GM23338 (cell line): ENCODE data around the gene GRAMD1A. TPM values are rescaled to one million over a fixed set of nuclear protein-coding genes. Genes with fewer than 3 reads are reported as not detected.
"Not testable (repeated sequence)": the region's sequence is repeated elsewhere in the genome, so short reads cannot be mapped to it uniquely, and the experiment has no call there.

Experiments used
- ATAC-seq: fragments of 200-7000 bp; cut with Tn5 transposase; 3 replicates; pipeline ENCODE4 v1.9.1; 2020
- DNase-seq: peaks from one replicate; pipeline ENCODE4 v3.0.0-alpha.2; 2015; ENCODE audit warnings: low spot score
- H2AFZ ChIP-seq: fragments of 200-600 bp; sonication (generic); 2 replicates; pipeline ENCODE4 v1.8.0; 2016; ENCODE audit warnings: antibody characterized with exemption, mild to moderate bottlenecking, moderate library complexity
- H3F3A ChIP-seq: fragments of 200-600 bp; sonication (generic); replicated peaks from 2 replicates; pipeline ENCODE4 v1.8.0; 2017; ENCODE audit warnings: antibody characterized with exemption, mixed run types, low read depth
- H3K27ac ChIP-seq: fragments of 200-600 bp; sonication (generic); 2 replicates; pipeline ENCODE4 v1.6.1; 2016; ENCODE audit warnings: low read depth
- H3K27me3 ChIP-seq: fragments of 200-600 bp; sonication (generic); 2 replicates; pipeline ENCODE4 v1.8.0; 2016; ENCODE audit warnings: mild to moderate bottlenecking, mixed run types, moderate library complexity; ENCODE audit not compliant: insufficient read depth
- H3K36me3 ChIP-seq: fragments of 200-600 bp; sonication (generic); 2 replicates; pipeline ENCODE4 v1.8.0; 2016; ENCODE audit warnings: mild to moderate bottlenecking; ENCODE audit not compliant: insufficient read depth
- H3K4me1 ChIP-seq: fragments of 200-600 bp; sonication (generic); 2 replicates; pipeline ENCODE4 v1.8.0; 2016; ENCODE audit warnings: mild to moderate bottlenecking, moderate library complexity; ENCODE audit not compliant: insufficient read depth
- H3K4me2 ChIP-seq: fragments of 200-600 bp; sonication (generic); 2 replicates; pipeline ENCODE4 v1.7.1; 2017; ENCODE audit warnings: mixed run types
- H3K4me3 ChIP-seq: fragments of 200-600 bp; sonication (generic); 2 replicates; pipeline ENCODE4 v1.6.1; 2016; ENCODE audit warnings: mixed run types
- H3K79me2 ChIP-seq: fragments of 200-600 bp; sonication (generic); replicated peaks from 2 replicates; pipeline ENCODE4 v1.8.0; 2017; ENCODE audit warnings: mild to moderate bottlenecking; ENCODE audit not compliant: insufficient read depth
- H3K9me2 ChIP-seq: fragments of 200-600 bp; sonication (generic); 2 replicates; pipeline ENCODE4 v1.8.0; 2017; ENCODE audit not compliant: insufficient read depth
- H4K20me1 ChIP-seq: fragments of 200-600 bp; sonication (generic); replicated peaks from 2 replicates; pipeline ENCODE4 v1.8.0; 2017; ENCODE audit warnings: mild to moderate bottlenecking; ENCODE audit not compliant: insufficient read depth
- H3K27ac Mint-ChIP-seq: 2 replicates; pipeline ENCODE4 v1.8.0; 2020; ENCODE audit warnings: inconsistent platforms, mild to moderate bottlenecking, moderate library complexity, mixed read lengths
- H3K27me3 Mint-ChIP-seq: 3 replicates; pipeline ENCODE4 v1.8.0; 2022; ENCODE audit warnings: low read depth, mild to moderate bottlenecking, moderate library complexity, mixed read lengths, inconsistent platforms; ENCODE audit not compliant: insufficient read depth, poor library complexity
- H3K36me3 Mint-ChIP-seq: 3 replicates; pipeline ENCODE4 v1.8.0; 2021; ENCODE audit warnings: low read depth, mild to moderate bottlenecking, inconsistent platforms, moderate library complexity, mixed read lengths
- H3K4me1 Mint-ChIP-seq: 3 replicates; pipeline ENCODE4 v1.8.0; 2020; ENCODE audit warnings: mild to moderate bottlenecking, inconsistent platforms, mixed read lengths
- H3K4me3 Mint-ChIP-seq: 3 replicates; pipeline ENCODE4 v1.8.0; 2021; ENCODE audit warnings: moderate library complexity, mild to moderate bottlenecking, inconsistent platforms, mixed read lengths
- H3K9me3 Mint-ChIP-seq: 3 replicates; pipeline ENCODE4 v1.8.0; 2020; ENCODE audit warnings: moderate library complexity, mild to moderate bottlenecking, inconsistent platforms, mixed read lengths
- JUNB ChIP-seq: IDR thresholded peaks from one replicate; pipeline ENCODE4 v1.6.1; 2016; ENCODE audit warnings: antibody characterized with exemption; ENCODE audit not compliant: unreplicated experiment
- NANOG ChIP-seq: IDR thresholded peaks from 2 replicates; pipeline ENCODE4 v1.6.1; 2016; ENCODE audit warnings: antibody characterized with exemption, borderline replicate concordance
- POLR2AphosphoS5 ChIP-seq: IDR thresholded peaks from 2 replicates; pipeline ENCODE4 v1.6.1; 2016; ENCODE audit warnings: antibody characterized with exemption, low read depth
- REST ChIP-seq: IDR thresholded peaks from one replicate; pipeline ENCODE4 v1.6.1; 2018; ENCODE audit warnings: antibody characterized with exemption; ENCODE audit not compliant: unreplicated experiment
- ZNF331 ChIP-seq: fragments of 250-450 bp; sonication (Bioruptor Pico); IDR thresholded peaks from 2 replicates; pipeline ENCODE4 v1.5.0; 2020; ENCODE audit warnings: low read depth, mild to moderate bottlenecking, moderate library complexity
- ZNF462 ChIP-seq: fragments of 250-450 bp; sonication (Bioruptor Pico); IDR thresholded peaks from 2 replicates; pipeline ENCODE4 v1.5.0; 2020; ENCODE audit warnings: mild to moderate bottlenecking, moderate library complexity
- polyA plus RNA-seq: library from polyadenylated mRNA; unstranded; fragments of >200 nt; fragmentation: Nextera tagmentation; extraction: Ambion mirVana; gene quantifications from 2 replicates; pipeline ENCODE4 v1.2.1, GENCODE V29; 2016
- total RNA-seq: library from RNA; depleted of rRNA; stranded (reverse); fragments of >200 nt; shearing (Covaris generic); gene quantifications from 2 replicates; pipeline ENCODE4 v1.2.3, GENCODE V29; 2014

GRAMD1A gene
- total and polyA plus RNA-seq, 2 experiments from 2014 or later: 122 to 174 TPM

- Histone ChIP-seq H3K36me3 (peaks cover 36% of the 10 kb centered on the region), H3F3A (peaks cover 50% of the 10 kb centered on the region), H4K20me1 (peaks cover 11% of the 10 kb centered on the region; the same call in 1 of the 2 replicates), H3K4me1 (peaks cover 15% of the 10 kb centered on the region), H3K27me3 (peaks cover 30% of the 10 kb centered on the region), H3K4me2 (no peak overlapping the region), H3K79me2 (no peaks in the 10 kb centered on the region), H3K4me3 (no peak overlapping the region), H3K27ac (no peak overlapping the region), H3K9me2 (no peaks in the 10 kb centered on the region), H2AFZ (no peak overlapping the region)
- peaks cover 42% of the 10 kb centered on the region for H3K27me3 Mint-ChIP-seq
- H3K9me3 Mint-ChIP-seq: peaks cover 7% of the 10 kb centered on the region; the same call in 2 of the 3 replicates
- TF ChIP-seq REST (no peak), JUNB (no peak), ZNF331 (no peak), POLR2AphosphoS5 (peak; percentile 26; the same call in 1 of the 2 replicates), ZNF462 (CRISPR knock-in tag) (no peak), NANOG (no peak)
- DNase-seq (peak; percentile 28), ATAC-seq (no peak)
- H3K36me3 Mint-ChIP-seq: peaks cover 53% of the 10 kb centered on the region
- H3K4me3 Mint-ChIP-seq: no peak overlapping the region
- peaks cover 6% of the 10 kb centered on the region; the same call in 2 of the 3 replicates for H3K4me1 Mint-ChIP-seq
- no peak overlapping the region for H3K27ac Mint-ChIP-seq
Observed at GRCh38 chr19:35027851-35028599, 27.9 kb downstream of the GRAMD1A start.

DNA sequence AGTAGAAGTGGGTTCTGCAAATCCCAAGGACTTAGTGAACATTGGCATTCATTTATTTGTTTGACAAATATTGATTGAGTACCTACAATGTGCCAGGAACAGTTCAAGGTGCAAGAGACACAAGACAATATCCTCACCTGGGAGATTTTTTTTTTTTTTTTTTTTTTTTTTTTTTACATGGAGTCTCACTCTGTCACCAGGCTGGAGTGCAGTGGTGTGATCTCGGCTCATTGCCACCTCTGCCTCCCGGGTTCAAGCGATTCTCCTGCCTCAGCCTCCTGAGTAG is 28.4 kb downstream of the GRAMD1A start:
- not testable (repeated sequence) for H3K4me3 Mint-ChIP-seq

More for the DNA sequence above, 28.4 kb downstream of the GRAMD1A start:
- not testable (repeated sequence) for H3K4me3 ChIP-seq, ATAC-seq, H3K27ac ChIP-seq, H2AFZ ChIP-seq, H3K9me2 ChIP-seq, H3K4me1 Mint-ChIP-seq, H3K27ac Mint-ChIP-seq, H3K9me3 Mint-ChIP-seq, DNase-seq, H3K79me2 ChIP-seq, H3K4me2 ChIP-seq
- H3K4me1 ChIP-seq: peaks cover 15% of the 10 kb centered on the region
- peaks cover 11% of the 10 kb centered on the region; the same call in 1 of the 2 replicates for H4K20me1 ChIP-seq
- H3F3A ChIP-seq: peaks cover 50% of the 10 kb centered on the region
- H3K36me3 ChIP-seq: peaks cover 32% of the 10 kb centered on the region
- peaks cover 45% of the 10 kb centered on the region for H3K27me3 Mint-ChIP-seq
- peaks cover 34% of the 10 kb centered on the region for H3K27me3 ChIP-seq
- peaks cover 48% of the 10 kb centered on the region for H3K36me3 Mint-ChIP-seq
